ENCODE data around the gene RBFOX2. TPM values are rescaled to one million over a fixed set of nuclear protein-coding genes. Genes with fewer than 3 reads are reported as not detected.

Gene RBFOX2
- total RNA-seq, 1 experiment from 2014 or later = 43.3 TPM

DNA sequence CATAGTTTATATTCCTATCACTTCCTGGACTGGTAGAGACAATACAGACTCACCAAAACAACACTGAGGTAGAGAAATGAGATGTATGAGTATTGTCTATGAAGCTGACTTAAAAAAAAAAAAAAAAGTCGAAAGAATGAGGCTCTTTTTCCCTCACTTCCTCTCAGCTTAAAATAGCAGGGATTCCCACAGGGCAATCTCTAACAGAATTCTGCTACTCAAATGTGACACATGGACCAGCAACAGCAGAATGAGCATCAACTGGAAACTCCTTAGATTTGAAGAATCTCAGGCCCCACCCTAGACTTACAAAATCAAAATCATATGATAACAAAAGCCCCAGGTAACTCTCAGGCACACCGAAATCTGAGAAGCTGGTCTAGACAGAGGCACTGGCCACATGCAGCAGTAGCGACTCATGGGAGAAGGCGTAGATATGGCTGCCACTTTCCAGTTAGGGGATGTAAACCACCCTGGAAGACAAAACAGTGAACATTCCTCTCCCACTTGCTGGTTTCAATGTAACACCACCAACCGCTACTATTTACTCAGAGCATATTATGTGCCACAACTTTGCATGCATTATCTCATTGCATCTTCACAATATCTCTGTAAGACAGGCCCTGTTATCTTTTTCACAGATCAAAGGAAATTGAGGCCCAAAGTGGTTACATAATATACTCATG is 128.0 kb downstream of the RBFOX2 start:
- DNase-seq (ENCODE audit: low spot score) = no peak

DNA sequence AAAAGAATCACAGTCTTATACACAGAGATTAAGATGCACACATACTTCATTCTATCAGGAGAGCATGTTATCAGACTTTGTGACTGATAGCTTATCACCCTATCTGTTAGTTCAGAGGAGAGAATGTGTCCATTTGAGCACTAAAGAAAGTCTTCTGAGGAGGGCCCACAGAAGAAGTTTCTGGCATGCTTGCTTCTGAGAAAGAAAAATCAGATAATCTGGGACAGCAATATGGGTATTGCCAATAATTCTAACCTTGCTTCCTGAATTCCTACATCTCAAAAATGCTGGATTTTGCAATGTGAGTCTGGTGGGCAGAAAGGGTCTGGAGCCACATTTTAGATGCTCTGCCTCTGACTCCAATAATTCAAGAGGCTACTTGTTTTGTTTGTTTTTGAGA is 128.9 kb downstream of the RBFOX2 start:
- no peak for DNase-seq (ENCODE audit: low spot score)

DNA sequence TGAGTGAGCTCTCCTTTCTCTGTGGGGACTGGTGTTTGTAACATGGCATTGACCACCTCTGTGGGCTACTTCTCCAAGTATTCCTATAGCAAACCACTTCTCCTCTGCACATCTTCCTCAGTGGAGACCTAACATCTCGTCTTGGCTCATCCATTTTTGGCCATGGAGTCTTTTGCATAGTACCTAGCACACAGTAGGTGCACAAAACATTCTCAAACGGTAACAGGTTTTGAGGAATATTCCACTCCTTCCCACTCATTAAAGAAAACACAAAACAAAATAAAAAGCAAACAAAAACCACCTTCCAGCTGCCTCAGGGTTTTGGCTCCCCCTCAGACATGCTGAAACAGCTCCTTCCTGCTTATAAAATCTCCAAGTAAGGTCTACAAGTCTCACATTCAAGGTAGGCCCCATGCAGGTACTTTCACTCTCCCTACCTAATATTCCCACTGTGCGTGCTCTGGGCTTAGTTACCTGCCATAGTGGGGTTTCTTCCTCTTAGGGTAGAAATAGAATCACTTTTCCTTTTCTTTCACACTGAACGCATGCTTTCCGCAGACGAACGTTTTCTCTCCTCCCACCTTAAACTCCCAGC is 132.4 kb downstream of the RBFOX2 start:
- no peak for DNase-seq (ENCODE audit: low spot score)

DNA sequence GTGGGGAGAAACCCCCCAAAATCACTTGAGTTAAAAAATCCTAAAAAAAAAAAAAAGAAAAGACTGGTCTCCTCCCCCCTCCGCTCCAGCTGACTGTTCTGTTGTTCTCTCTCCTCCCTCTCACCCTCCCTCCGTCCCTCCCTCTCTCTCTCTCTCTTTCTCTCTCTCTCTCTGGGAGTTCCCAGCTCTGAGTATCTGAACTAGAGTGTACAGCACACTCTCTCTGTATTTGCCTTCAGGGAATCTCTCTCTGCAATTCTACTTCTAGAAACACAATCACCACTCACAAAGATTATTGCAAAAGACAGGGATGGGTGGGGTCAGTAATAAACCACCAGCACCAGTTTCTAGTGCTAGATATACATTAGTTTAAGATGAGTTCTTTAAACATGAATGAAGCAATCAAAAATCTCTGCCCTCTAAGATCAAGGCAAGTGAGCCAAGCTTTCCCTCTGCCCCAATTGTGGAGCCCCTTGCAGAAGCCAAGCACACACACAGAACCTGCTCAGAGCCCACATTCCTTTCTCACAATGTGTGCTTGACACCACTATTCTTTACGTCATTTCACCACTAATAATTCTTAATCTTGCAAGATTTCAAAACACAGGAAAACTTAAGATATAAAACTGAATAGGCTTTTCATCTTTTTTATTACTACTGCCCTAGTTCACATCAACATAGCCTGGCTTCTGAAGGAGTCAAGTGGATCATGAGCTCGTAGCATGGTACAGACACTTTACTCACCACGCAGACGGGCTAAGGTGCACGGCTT is 133.5 kb downstream of the RBFOX2 start:
- no peak for DNase-seq (ENCODE audit: low spot score)

DNA sequence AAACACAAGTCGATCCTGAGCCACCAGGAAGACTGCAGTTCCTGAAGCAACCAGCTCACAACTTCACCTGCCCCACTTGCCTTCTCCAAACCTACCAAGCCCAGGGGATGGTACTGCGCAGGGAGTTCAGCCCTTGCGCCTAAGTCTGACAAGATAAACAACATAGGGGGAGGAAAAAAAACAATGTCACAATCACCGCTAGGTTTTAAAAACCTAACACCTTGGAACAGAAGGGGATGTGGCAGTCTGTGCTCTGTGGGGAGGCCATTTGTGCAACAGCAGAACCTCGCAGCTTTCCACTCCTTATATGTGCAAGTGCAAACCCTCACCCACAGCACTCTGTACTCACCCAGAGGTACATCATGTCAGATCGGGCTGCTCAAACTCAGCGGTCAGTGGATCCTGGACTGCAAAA is 134.2 kb downstream of the RBFOX2 start:
- DNase-seq (ENCODE audit: low spot score) = no peak

DNA sequence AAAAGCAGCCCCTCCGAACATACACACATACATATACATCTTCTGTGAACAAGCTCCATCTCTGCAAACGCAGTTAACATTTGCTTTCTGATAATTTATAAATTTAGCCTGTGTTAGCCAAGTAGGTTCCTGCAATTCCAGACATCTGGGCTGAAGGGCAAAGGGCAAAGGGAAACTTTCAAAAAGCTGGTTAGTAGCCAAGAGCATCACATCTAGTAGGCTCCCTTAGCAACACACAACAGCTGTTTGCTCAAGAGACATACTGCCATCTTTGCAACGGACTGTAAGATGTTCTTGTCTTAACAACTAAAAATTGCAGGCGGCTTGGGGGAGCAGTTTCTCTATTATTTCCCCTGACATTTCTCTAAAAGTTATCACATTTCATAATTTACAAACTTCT is 134.9 kb downstream of the RBFOX2 start:
- no peak for DNase-seq (ENCODE audit: low spot score)

DNA sequence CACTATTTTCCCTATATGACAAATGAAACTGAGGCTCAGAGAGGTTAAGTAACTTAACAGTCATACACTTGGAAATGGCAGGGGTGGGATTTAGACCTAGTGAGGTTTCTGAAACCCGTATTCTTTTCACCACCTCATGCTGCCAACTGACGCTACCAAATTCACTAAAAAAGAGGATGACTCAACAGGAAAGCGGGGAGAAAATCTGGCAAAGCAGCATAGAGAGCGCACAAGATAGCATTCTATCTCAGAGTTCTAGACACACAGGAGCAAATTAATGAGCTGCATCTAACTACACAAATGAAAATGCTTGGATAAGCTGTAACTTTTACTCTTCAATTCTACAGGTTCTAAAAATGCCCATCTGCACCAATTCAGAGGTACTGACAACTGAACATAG is 136.4 kb downstream of the RBFOX2 start:
- no peak for DNase-seq (ENCODE audit: low spot score)

DNA sequence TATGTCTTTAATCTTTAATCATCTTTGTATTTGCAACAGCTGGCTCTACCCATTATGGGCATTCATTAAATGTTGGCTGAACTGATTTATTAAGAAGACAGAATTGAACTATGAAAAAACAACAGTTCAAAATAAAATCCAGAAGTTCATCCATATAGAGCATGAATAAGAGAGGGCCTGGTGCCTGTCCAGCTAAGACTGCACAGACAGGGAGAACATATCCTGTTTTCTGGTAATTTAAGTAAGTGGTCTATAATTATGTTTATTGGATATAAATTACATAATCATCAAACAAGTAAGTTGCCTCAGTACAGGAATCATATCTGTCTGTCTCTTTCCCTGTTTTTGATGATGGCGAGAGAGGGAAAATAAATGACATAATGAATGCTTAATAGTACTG is 137.2 kb downstream of the RBFOX2 start:
- no peak for DNase-seq (ENCODE audit: low spot score)

DNA sequence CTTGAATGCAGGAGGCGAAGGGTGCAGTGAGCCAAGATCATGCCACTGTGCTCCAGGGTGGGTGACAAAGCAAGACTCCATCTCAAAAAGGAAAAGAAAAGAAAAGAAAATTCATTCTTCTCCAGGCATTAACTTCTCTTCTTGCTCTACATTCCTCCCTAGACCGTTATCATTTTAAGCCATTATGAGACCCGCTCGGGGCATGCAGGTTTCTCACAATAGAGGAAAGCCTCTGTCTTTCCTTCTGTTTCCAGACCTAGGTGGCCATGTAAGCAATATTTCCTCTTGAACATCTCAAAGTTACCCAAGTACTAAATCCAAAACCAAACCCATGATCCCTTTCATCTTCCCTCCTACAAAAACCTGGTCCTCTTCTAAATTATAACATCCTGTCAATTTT is 139.6 kb downstream of the RBFOX2 start:
- DNase-seq (ENCODE audit: low spot score) = no peak

DNA sequence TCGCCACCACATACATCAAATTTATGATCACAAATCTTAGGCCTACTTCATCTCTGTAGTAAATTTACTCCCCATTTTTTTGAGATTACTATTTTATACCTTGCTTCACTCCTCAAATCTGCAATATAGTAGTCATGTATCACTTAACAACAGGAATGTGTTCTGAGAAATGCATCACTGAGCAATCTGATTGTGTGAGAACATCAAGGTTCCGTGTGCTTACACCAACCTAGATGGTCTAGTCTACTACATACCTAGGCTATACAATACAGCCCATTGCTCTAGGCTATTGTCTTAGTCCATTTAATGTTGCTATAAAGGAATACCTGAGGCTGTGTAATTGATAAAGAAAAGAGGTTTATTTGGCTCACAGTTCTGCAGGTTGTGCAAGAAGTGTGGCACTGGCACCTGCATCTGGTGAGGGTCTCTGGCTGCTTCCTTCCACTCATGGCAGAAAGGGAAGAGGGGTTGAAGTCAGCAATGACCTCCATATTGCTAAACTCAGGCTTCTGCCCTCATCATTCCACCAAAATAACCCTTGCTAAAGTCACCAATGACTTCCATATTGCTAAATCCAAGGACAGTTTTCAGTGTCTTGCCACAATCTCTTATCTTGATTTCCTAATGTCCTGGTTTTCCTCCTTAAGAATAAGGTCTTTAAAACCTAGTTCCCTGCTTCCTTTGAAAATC is 140.3 kb downstream of the RBFOX2 start:
- DNase-seq (ENCODE audit: low spot score) = no peak

DNA sequence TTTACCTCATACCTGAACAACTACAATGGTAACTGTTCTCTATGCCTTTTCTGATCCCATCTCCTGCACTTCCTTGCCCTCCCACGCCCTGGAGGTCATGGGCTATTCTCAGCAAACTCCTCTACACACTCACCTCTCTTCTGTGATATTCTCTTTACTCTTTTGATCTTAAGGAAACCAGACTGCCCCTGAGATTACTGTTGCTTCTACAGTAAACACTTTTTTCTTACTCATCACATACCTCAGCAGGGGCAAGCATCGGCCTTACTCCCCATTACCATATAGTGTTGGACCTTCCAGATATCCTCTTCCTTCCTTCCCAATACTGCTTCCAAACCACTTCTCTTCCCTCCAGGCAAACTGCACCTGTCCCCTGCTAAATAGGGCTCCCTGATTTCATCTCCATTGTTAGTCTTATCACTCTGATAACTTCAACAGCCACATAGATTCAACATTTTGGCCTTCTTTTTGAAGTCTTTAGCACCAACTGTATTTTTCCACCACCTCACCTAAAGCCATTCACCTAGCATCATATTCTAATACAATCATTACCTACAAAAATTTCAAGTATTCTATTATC is 141.2 kb downstream of the RBFOX2 start:
- DNase-seq (ENCODE audit: low spot score) = no peak

DNA sequence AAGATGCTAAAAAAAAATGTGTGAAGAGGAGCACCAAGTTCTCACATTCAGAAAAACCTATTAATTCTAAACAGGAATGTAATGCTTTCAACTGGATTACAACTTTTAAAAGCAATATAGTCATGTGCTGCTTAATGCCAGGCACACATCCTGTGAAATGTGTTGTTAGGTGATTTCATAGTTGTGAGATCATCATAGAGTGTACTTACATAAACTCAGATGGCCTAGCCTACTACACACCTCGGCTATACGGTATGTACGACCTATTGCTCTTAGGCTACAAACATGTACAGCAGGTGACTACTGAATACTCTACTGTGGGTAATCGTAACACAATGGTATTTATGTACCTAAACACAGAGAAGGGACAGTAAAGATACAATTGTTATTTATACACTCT is 142.3 kb downstream of the RBFOX2 start:
- DNase-seq (ENCODE audit: low spot score) = no peak

DNA sequence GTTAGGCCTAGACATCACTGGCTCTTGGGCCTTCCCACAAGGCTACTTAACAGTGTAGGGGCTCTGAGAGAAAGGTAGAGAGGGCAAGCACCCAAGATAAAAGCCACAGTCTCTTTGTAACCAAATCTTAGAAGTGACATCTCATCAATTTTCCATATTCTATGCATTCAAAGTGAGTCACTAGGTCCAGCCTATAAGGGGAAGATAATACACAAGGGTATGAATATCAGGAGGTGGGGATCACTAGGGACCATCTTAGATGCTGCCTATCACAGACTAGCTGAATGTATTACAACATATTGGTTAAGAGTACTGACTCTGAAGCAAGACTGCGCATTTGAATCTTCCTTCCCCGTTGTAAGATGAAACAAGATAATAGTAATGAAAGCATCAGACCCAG is 144.1 kb downstream of the RBFOX2 start:
- no peak for DNase-seq (ENCODE audit: low spot score)

DNA sequence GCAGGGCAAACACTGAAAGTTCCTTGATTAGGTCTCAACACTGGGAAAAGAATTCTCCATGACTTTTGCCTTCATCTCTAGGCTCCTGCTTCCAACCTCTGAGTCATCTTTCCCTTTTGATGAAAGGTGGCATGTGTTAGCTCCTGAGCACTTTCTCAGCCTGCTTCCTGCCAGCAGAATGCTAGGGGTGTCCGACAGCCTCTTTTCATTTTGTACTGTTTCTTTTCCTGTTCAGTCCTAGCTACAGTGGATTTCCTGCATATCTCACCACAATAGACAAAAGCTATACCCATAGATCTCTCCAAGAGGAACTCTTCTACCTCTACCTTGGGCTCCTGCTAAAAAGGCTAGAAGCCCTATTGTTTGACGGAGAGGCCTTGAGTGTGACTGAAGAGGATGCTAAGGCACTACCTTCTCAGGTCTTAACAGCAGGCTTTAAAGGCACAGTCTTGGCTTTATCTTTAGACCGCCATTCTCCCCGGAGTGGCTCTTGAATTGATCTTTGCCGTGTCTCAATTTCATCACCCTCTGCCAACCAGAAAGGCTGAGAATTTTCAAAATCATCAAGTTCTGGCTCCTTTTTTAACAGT is 145.5 kb downstream of the RBFOX2 start:
- peak; percentile 24 for DNase-seq (ENCODE audit: low spot score)

DNA sequence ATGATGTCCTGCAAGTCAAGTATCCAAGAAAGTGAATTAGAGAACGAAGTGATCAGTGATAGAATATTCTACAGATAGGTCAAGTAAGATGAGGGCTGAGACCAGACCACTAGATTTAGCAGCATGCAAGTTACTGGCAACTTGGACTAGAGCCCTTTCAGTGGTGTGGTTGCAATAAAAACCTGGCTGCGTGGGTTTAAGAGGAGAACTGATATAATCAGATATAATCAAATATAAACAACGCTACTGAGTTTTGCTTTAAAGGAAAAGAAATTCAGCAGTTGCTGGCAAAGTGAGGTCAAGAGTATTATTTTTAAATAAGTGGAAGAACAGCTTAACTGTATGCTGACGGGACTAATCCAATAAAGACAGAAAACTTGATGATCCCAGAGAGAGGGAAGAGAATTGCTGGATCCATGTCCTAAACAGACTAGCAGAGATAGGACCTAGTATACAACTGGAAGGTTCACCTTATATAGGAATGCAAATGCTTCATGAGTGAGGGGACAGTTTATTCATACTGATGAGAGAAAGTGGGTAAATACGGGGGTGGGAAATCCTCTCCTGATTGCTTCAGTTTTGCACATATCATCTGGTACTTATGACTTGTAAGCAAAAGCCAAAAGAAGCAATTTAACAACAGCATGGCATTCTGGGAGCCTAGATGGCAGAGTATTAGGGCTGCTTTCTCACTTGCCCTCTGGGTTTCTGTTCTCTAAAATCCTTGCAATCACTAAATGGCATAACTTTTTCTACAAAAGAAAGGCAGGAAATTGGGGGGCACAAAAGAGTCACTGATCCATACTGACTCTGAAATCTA is 146.2 kb downstream of the RBFOX2 start:
- DNase-seq (ENCODE audit: low spot score) = no peak

DNA sequence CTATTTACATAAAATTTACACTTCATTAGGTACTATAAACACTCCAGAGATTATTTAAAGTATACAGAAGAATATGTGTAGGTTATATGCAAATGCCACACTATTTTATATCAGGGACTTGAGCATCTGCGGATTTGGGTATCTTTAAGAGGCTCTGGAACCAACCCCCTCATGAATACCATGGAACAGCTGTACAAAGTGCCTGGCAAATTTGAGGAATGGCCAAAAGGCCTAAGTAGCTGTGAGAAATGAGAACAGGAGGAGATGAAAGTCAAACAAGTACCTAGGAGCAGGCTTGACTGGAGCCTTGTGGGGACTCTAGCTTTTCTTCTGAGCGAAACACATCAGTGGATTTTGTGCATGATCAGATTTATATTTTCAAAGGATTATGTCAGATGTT is 149.3 kb downstream of the RBFOX2 start:
- no peak for DNase-seq (ENCODE audit: low spot score)

DNA sequence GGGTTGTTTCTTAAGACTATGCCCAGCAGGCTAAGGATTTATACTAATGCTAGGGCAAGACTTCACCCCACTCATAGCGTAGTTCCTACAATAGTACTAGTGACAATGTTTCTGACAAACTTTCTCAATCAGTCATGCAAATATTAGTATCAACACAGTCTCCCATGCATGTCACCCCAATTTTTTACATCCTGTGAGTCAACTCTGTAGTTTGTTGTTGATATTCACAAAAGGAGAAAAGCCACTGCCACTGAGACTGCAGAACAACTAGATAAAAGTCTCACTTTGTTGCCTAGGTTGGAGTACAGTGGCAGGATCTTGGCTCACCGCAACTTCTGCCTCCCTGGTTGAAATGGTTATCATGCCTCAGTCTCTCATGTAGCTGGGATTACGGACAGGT is 155.2 kb downstream of the RBFOX2 start:
- no peak for DNase-seq (ENCODE audit: low spot score)

DNA sequence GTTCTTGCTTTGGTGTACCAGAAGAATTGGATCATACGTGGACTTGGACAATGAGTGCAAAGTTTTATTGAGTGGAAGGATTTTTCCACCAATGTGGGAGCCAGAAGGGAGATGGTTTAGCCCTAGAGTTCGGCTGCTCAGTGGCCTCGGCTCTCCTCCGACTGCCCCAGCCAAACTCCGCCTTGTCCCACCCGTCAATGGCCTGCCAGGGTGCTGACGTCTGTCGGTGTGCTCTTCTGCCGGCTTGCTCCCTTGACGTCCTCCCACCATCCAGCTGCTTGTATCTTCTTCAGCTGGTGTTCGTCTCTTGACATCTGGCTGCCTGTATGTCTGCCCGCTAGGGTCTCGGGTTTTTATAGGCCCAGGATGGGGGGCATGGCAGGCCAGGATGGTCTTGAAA is 156.2 kb downstream of the RBFOX2 start:
- DNase-seq (ENCODE audit: low spot score) = no peak

DNA sequence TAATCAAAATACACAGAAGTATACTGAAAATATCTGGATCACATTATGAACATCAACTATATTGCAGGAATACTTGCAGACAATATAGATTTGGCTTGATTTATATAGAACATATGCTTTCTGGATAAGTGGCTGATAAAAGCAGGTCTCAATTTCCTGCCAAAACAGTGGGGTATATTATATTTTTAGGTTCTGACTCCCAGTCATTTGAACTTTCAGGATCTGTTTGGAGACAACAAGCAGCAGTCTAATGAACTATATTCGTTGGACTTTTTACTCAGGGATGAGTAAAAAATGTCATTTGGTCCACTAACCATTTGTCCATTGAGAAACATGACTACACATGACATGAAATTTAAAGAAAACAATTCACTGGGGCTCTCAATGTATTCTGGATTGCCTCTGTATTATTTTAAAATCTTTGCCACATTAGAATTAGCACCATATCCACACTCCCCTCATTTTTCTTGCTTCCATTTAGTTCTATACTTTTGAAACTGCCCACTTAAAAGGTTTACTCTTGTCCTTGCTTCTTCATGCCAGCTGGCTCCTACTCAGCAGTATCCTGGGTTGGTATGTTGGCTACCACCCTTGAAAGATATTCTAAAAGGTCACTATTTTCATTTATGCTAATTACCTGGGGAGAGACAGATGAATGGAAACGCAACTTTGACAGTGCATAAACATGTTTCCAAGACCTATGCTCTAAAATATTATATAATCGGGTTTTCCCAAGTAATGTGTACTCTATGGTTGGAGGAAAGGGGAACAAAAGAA is 157.9 kb downstream of the RBFOX2 start:
- no peak for DNase-seq (ENCODE audit: low spot score)

DNA sequence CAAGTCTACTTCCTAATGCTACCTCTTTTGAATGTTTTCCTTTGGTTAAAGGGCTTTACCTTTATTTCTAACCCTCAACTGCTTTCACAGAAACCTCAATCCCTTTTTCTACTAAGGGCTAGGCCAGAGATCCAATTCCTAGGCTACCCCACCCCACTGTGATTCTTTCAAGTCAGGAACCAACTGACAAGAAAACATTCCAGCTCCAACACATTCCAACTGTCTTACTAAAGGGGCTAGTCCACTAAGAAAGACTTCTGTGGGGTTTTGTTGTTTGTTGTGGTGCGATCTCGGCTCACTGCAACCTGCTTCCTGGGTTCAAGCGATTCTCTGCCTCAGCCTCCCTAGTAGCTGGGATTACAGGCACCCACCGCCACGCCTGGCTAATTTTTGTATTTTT is 159.7 kb downstream of the RBFOX2 start:
- DNase-seq (ENCODE audit: low spot score) = no peak

Data from HT-29 (cell line).